ENCODE results near the gene PSD2.

Gene PSD2

GRCh38 chr5:139880416-139881142, 85.0 kb downstream of the PSD2 start:
- DNase-seq (ENCODE audit: low spot score) = no peak

DNA sequence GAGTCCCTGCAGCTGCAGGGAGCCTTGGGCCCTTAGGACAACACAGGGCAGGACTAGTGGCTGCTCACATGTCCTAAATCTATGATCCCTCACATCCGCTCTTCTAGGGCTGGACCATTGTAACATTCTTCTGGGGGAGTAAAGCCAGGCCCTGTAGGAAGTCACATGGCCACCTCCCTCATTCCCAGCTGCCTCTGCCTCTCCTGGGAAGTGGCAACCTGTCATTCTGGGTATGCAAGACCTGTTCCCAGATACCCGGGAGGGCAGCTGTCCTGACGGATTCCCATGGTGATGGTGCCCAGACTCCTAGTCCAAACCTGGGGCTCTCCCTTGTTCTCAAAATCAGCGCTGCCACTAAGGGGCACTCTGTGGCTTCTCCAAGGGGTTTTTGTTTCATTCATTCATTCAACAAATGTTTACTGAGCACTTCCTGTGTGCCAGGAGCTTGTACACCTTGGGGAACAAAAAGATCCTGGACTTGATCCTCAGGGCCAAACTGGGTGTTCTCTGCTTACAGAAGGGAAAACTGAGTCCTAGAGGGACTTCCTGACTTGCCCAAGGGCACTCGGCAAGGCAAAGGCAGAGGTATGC, 85.6 kb downstream of the PSD2 start:
- no peak for DNase-seq (ENCODE audit: low spot score)

DNA sequence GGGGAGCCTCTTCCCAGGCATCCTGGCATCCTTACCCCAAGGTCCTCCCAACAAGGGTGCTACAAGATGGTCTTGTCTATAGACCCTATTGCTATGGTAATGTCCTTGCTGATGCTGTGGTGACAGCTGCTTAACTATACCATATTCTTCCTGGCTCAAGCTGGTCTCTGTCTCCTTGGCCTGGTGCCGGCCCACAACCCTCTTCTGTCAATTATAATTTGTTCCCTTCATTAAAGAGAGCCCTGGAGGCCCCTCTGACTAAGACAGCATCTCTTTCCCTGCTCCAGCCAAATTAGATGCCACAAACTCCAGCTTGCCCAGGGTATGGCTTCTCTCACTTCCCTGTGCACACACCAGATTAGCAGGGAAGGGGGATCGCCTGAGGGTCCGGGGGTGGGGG, 86.7 kb downstream of the PSD2 start:
- no peak for DNase-seq (ENCODE audit: low spot score)

DNA sequence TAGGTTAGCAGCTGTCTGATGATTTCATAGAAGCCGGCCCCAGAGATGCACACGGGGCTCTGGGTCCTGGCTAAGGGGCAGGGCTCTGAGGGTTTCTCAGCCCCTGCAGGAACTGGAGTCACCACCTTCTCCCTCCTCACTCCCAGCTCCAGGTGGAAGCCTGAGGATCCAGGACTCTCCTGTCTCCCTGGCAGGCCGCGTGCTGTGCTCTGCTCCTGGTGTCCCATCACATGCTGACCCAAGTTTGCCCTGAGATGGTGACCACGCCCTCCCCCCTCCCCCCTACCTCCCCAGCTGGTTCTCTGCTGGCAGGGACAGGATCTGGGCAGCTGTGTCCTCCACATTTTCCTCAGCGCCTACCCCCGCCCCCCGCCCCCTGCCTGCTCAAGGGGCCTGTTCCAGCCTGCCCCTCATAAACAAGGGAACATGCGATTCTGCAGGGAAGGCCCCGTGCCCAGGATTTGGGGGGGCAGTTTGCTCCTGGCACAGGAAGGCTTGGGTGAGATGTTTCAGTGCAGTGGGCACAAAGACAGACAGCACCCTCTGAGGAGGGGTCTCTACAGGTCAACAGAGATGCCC, 87.4 kb downstream of the PSD2 start:
- no peak for DNase-seq (ENCODE audit: low spot score)

DNA sequence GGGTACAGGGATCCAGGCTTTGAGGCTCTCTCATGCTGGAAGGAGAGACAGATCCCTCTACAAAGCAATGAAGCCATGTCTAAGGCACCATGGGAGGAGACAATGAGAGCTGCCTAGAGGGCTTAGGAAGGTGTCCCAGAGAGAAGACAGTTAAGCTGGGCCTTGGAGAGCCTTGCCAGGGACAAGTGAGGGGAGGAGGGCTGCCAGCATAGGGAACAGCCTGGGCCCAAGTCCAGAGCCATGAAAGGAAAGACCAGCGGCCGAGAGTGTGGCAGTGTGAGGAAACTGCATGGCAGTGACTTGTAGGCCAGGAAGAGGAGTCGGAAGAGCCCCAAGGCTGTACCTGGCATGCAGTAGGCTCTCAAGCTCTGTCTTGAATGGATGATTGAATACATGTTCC, 88.5 kb downstream of the PSD2 start:
- no peak for DNase-seq (ENCODE audit: low spot score)

GRCh38 chr5:139884734-139885133, 89.1 kb downstream of the PSD2 start:
- DNase-seq (ENCODE audit: low spot score) = no peak

DNA sequence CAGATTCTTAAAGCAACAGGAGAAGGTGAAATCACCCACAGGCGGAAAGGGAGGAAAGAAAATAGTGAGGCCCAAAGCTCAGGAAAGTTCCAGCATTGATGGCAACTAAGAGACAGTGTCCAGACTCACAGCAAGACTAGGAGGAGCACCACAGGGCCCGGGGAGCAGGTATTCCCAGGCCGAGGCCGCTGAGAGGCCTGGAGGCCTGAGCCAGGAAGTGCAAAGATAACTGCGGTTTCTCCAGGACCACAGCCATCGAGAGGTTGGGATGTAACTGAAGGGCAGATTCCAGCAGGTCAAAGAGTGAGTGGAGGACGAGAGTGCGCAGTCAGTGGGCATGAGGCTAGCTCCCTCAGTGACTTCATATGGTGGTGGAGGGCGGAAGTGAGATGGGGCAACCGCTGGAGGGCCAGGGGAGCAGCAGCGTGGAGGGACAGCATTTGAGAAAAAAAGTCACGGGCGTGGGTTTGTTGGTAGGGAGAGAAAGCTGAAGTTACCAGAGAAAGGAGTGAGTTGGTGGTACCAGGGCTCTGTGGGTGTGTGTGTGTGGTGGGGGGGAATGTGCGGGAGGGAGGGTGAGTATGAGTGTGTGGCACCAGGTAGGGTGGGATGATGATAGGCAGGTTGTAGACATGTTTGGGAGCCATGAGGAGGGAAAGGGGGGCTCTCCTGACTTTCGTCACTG, 89.7 kb downstream of the PSD2 start:
- no peak for DNase-seq (ENCODE audit: low spot score)

- no peak for DNase-seq (ENCODE audit: low spot score)
These were observed 90.2 kb downstream of the PSD2 start for GRCh38 chr5:139885857-139886208.

- no peak for DNase-seq (ENCODE audit: low spot score)
These were observed 90.6 kb downstream of the PSD2 start for GRCh38 chr5:139886213-139886612.

GRCh38 chr5:139888370-139888769, 92.8 kb downstream of the PSD2 start:
- no peak for DNase-seq (ENCODE audit: low spot score)

GRCh38 chr5:139889410-139889809, 93.8 kb downstream of the PSD2 start:
- no peak for DNase-seq (ENCODE audit: low spot score)

- no peak for DNase-seq (ENCODE audit: low spot score)
These were observed 98.3 kb downstream of the PSD2 start for GRCh38 chr5:139893873-139894272.

Measured in germinal center (tissue), 1 donor.